T1000 (cell line): ENCODE data around the gene FAM200B.

ENCODE experiments used
- DNase-seq: peaks from one replicate; lab custom pipeline; 2025; ENCODE audit warnings: mixed read lengths; lab: John Stamatoyannopoulos, UW

The FAM200B gene

GRCh38 chr4:15736514-15737050 is 55.0 kb downstream of the FAM200B start:
- DNase-seq, result no peak

DNA sequence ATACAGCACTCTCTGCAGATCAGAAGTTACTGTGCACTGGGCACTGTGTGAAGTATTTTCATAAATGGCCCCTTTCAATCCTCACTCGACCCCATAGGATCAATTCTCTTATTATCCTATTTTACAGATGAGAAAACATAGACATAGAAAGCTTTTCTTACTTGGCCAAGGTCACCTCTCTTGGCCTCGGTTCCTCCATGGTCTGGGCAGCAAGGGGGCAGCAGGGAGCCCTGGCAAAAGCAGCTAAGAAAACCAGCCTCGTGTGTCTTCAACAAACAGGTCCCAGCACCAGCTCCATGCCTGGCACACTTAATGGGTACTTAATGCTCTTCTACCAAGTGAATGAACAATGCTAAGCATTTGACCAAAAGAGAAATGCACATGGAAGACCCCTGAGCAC is 55.6 kb downstream of the FAM200B start:
- no peak for DNase-seq

GRCh38 chr4:15738877-15739276 is 57.2 kb downstream of the FAM200B start:
- DNase-seq, result no peak
